ENCODE results near the gene SSX4. TPM values are rescaled to one million over a fixed set of nuclear protein-coding genes. Genes with fewer than 3 reads are reported as not detected.
"Not testable (repeated sequence)": the region's sequence is repeated elsewhere in the genome, so short reads cannot be mapped to it uniquely, and the experiment has no call there.

Gene SSX4
- total RNA-seq (2014; rRNA removed; shearing (Covaris generic)) (0.19 TPM in 1 of 2 replicates, not detected in the other), polyA plus RNA-seq (2016; fragmentation: Nextera tagmentation; extraction: Ambion mirVana) (0.47 and 0.48 TPM in 2 replicates)
- long read RNA-seq: 0 reads

GRCh38 chrX:48383239-48383638, at the start of gene SSX4:
SSX4 (plus strand) TSS chrX:48383539; CDS start chrX:48384054, 515 bp downstream.
- not testable (repeated sequence) for H3K36me3 Mint-ChIP-seq (ENCODE audit: low read depth)

GRCh38 chrX:48346059-48346458, 37.3 kb upstream of the SSX4 start:
- H3K27ac Mint-ChIP-seq; H3K36me3 ChIP-seq (ENCODE audit: insufficient read depth); ATAC-seq; H4K20me1 ChIP-seq (replicated peaks; ENCODE audit: insufficient read depth); H3K9me3 Mint-ChIP-seq; H2AFZ ChIP-seq; H3K4me1 ChIP-seq (ENCODE audit: insufficient read depth); H3K27me3 ChIP-seq (ENCODE audit: insufficient read depth); H3K4me3 ChIP-seq; H3K9me2 ChIP-seq (ENCODE audit: insufficient read depth); DNase-seq (ENCODE audit: low spot score); H3K4me1 Mint-ChIP-seq; H3K79me2 ChIP-seq (replicated peaks; ENCODE audit: insufficient read depth); H3K4me2 ChIP-seq; H3K27me3 Mint-ChIP-seq (ENCODE audit: insufficient read depth, low read depth, poor library complexity); H3F3A ChIP-seq (replicated peaks; ENCODE audit: low read depth); H3K36me3 Mint-ChIP-seq (ENCODE audit: low read depth); H3K4me3 Mint-ChIP-seq; H3K27ac ChIP-seq (ENCODE audit: low read depth): not testable (repeated sequence)

More at GRCh38 chrX:48383239-48383638, at the start of gene SSX4:
- not testable (repeated sequence) for H3K4me2 ChIP-seq; H3K4me3 ChIP-seq; H3K9me2 ChIP-seq (ENCODE audit: insufficient read depth); H3K27me3 Mint-ChIP-seq (ENCODE audit: insufficient read depth, low read depth, poor library complexity); H3K4me3 Mint-ChIP-seq; H3K4me1 ChIP-seq (ENCODE audit: insufficient read depth); H3K27ac Mint-ChIP-seq; H2AFZ ChIP-seq; H3K79me2 ChIP-seq (replicated peaks; ENCODE audit: insufficient read depth); H3K36me3 ChIP-seq (ENCODE audit: insufficient read depth); ATAC-seq; H3K27ac ChIP-seq (ENCODE audit: low read depth); H3K9me3 Mint-ChIP-seq; H4K20me1 ChIP-seq (replicated peaks; ENCODE audit: insufficient read depth); H3K27me3 ChIP-seq (ENCODE audit: insufficient read depth); H3F3A ChIP-seq (replicated peaks; ENCODE audit: low read depth); H3K4me1 Mint-ChIP-seq; DNase-seq (ENCODE audit: low spot score)

- not testable (repeated sequence) for H3K79me2 ChIP-seq (replicated peaks; ENCODE audit: insufficient read depth); H3K27me3 ChIP-seq (ENCODE audit: insufficient read depth); H3K36me3 ChIP-seq (ENCODE audit: insufficient read depth); H3K9me2 ChIP-seq (ENCODE audit: insufficient read depth); H3K4me1 ChIP-seq (ENCODE audit: insufficient read depth); H3K4me3 Mint-ChIP-seq; H2AFZ ChIP-seq; H3K27ac Mint-ChIP-seq; H3K4me3 ChIP-seq; ATAC-seq; H3K36me3 Mint-ChIP-seq (ENCODE audit: low read depth); H3K9me3 Mint-ChIP-seq; DNase-seq (ENCODE audit: low spot score); H3F3A ChIP-seq (replicated peaks; ENCODE audit: low read depth); H3K27me3 Mint-ChIP-seq (ENCODE audit: insufficient read depth, low read depth, poor library complexity); H4K20me1 ChIP-seq (replicated peaks; ENCODE audit: insufficient read depth); H3K27ac ChIP-seq (ENCODE audit: low read depth); H3K4me2 ChIP-seq; H3K4me1 Mint-ChIP-seq
These were observed 26.8 kb upstream of the SSX4 start, which contains the start of gene SSX3 for GRCh38 chrX:48356315-48357094. SSX3 (minus strand) TSS chrX:48356703; CDS start chrX:48355249, 1,454 bp downstream.

- peaks cover 2% of the 10 kb centered on the region for H3K27me3 Mint-ChIP-seq (ENCODE audit: insufficient read depth, low read depth, poor library complexity)
- H3K9me3 Mint-ChIP-seq: no peaks in the 10 kb centered on the region
- ATAC-seq: no peak
- Histone ChIP-seq H4K20me1 (replicated peaks; ENCODE audit: insufficient read depth) (no peaks in the 10 kb centered on the region), H3K36me3 (ENCODE audit: insufficient read depth) (no peaks in the 10 kb centered on the region), H3K4me3 (no peak overlapping the region), H3F3A (replicated peaks; ENCODE audit: low read depth) (no peaks in the 10 kb centered on the region), H3K4me2 (no peak overlapping the region), H3K27me3 (ENCODE audit: insufficient read depth) (no peaks in the 10 kb centered on the region), H3K4me1 (ENCODE audit: insufficient read depth) (no peaks in the 10 kb centered on the region), H3K9me2 (ENCODE audit: insufficient read depth) (no peaks in the 10 kb centered on the region), H3K27ac (ENCODE audit: low read depth) (no peak overlapping the region), H2AFZ (no peak overlapping the region), H3K79me2 (replicated peaks; ENCODE audit: insufficient read depth) (no peaks in the 10 kb centered on the region)
- H3K27ac Mint-ChIP-seq: no peak overlapping the region
- H3K4me3 Mint-ChIP-seq: no peak overlapping the region
- no peak for DNase-seq (ENCODE audit: low spot score)
- H3K36me3 Mint-ChIP-seq (ENCODE audit: low read depth): no peaks in the 10 kb centered on the region
- H3K4me1 Mint-ChIP-seq: no peaks in the 10 kb centered on the region
- no peak for TF ChIP-seq JUNB (IDR thresholded peaks at IDR 0.05; ENCODE audit: unreplicated experiment)
- TF ChIP-seq ZNF462 (CRISPR knock-in tag; IDR thresholded peaks at IDR 0.05): no peak
- TF ChIP-seq POLR2AphosphoS5 (IDR thresholded peaks at IDR 0.05; ENCODE audit: low read depth): no peak
- TF ChIP-seq CREB1 (CRISPR knock-in tag; IDR thresholded peaks at IDR 0.05; ENCODE audit: low read depth): no peak
- no peak for TF ChIP-seq ZNF331 (CRISPR knock-in tag; IDR thresholded peaks at IDR 0.05; ENCODE audit: low read depth)
These were observed 25.7 kb upstream of the SSX4 start for GRCh38 chrX:48357681-48358080.

All from GM23338 (cell line).